Aortic smooth muscle cell (primary cell): ENCODE results near the gene KRT3. TPM values are rescaled to one million over a fixed set of nuclear protein-coding genes. Genes with fewer than 3 reads are reported as not detected.

Experiments
- total RNA-seq: library from RNA; depleted of rRNA; stranded (reverse); fragments of >200 nt; gene quantifications from 2 replicates; pipeline ENCODE4 v1.2.3, GENCODE V29; 2014

Gene KRT3
- not detected in 2 replicates for total RNA-seq

GRCh38 chr12:52795694-52796428, at the start of gene KRT3:
Gene KRT3, minus strand, starts transcription at chr12:52796117. Its CDS starts 75 bp downstream, at chr12:52796042.

GRCh38 chr12:52833922-52834726, 38.2 kb upstream of the KRT3 start, which contains the start of gene KRT79:
Gene KRT79, minus strand, starts transcription at chr12:52834311. Its CDS starts 51 bp downstream, at chr12:52834260.

GRCh38 chr12:52813885-52814709, 18.2 kb upstream of the KRT3 start, which contains the start of gene KRT4:
Gene KRT4, minus strand, starts transcription at chr12:52814116. Its CDS starts 58 bp downstream, at chr12:52814058.

GRCh38 chr12:52776913-52777395, 19.0 kb downstream of the KRT3 start, which contains the start of gene KRT76:
Gene KRT76, minus strand, starts transcription at chr12:52777345. Its CDS starts 54 bp downstream, at chr12:52777291.

Other genes starting within 250 kb of the KRT3 start
- not detected in 2 replicates for gene KRT71, start 243.0 kb downstream of the KRT3 start, total RNA-seq
- gene KRT74, start 222.3 kb downstream of the KRT3 start, total RNA-seq, result not detected in 2 replicates
- gene KRT72, start 194.7 kb downstream of the KRT3 start, total RNA-seq, result not detected in 2 replicates
- gene KRT73, start 177.6 kb downstream of the KRT3 start, total RNA-seq, result not detected in 2 replicates
- gene KRT2, start 143.9 kb downstream of the KRT3 start, total RNA-seq, result not detected in 2 replicates
- gene KRT1, start 115.7 kb downstream of the KRT3 start, total RNA-seq, result not detected in 2 replicates
- not detected in 2 replicates for gene KRT77, start 92.6 kb downstream of the KRT3 start, total RNA-seq
- gene KRT76, start 18.8 kb downstream of the KRT3 start, total RNA-seq, result not detected in 2 replicates
- gene KRT4, start 18.0 kb upstream of the KRT3 start, total RNA-seq, result not detected in 2 replicates
- gene KRT79, start 38.2 kb upstream of the KRT3 start, total RNA-seq, result not detected in 2 replicates
- gene KRT78, start 52.9 kb upstream of the KRT3 start, total RNA-seq, result not detected in 2 replicates
- 3.3 and 5.9 TPM in 2 replicates for gene KRT8, start 109.0 kb upstream of the KRT3 start, total RNA-seq
- 5.7 and 7.8 TPM in 2 replicates for gene KRT18, start 153.0 kb upstream of the KRT3 start, total RNA-seq
- gene EIF4B, start 210.3 kb upstream of the KRT3 start, total RNA-seq, result 1,215 and 1,309 TPM in 2 replicates